Measurements from ENCODE around the gene ZFP91. TPM values are rescaled to one million over a fixed set of nuclear protein-coding genes. Genes with fewer than 3 reads are reported as not detected.

Gene ZFP91
- total and polyA plus RNA-seq, 9 of the 15 experiments (the other 6 are each of a cell fraction or from before 2014, with no cell fraction given): 17.6 to 58.3 (median 34.0) TPM

DNA sequence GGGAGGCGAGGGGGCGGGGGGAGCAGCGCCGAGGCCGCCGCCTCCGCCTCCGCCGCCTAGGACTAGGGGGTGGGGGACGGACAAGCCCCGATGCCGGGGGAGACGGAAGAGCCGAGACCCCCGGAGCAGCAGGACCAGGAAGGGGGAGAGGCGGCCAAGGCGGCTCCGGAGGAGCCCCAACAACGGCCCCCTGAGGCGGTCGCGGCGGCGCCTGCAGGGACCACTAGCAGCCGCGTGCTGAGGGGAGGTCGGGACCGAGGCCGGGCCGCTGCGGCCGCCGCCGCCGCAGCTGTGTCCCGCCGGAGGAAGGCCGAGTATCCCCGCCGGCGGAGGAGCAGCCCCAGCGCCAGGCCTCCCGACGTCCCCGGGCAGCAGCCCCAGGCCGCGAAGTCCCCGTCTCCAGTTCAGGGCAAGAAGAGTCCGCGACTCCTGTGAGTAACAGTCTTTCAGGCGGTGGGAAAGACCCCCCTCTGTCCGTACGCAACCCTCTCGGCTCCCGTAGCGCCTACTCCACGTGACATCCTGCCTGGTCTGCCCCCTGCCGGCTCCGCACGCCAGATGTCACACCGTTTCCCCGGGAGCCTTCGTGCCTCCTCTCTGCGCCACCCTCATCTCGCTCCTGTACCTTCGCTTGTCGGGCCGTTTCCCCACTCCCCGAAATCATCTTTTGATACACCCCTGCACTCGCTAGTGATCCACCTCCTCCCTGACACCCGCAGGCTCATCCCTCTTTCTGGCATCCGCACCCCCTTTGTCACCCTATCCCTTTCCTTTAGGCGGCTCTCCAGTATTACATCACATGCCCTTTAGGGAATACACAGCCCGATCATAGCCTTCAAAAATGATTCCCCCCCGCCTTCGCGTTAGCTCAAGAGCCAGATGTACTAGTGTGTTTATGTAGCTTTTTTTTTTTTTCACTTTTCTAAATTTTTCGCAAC lies 598 bp downstream of the ZFP91 start (continued):
- TF ChIP-seq, protein P1, sequence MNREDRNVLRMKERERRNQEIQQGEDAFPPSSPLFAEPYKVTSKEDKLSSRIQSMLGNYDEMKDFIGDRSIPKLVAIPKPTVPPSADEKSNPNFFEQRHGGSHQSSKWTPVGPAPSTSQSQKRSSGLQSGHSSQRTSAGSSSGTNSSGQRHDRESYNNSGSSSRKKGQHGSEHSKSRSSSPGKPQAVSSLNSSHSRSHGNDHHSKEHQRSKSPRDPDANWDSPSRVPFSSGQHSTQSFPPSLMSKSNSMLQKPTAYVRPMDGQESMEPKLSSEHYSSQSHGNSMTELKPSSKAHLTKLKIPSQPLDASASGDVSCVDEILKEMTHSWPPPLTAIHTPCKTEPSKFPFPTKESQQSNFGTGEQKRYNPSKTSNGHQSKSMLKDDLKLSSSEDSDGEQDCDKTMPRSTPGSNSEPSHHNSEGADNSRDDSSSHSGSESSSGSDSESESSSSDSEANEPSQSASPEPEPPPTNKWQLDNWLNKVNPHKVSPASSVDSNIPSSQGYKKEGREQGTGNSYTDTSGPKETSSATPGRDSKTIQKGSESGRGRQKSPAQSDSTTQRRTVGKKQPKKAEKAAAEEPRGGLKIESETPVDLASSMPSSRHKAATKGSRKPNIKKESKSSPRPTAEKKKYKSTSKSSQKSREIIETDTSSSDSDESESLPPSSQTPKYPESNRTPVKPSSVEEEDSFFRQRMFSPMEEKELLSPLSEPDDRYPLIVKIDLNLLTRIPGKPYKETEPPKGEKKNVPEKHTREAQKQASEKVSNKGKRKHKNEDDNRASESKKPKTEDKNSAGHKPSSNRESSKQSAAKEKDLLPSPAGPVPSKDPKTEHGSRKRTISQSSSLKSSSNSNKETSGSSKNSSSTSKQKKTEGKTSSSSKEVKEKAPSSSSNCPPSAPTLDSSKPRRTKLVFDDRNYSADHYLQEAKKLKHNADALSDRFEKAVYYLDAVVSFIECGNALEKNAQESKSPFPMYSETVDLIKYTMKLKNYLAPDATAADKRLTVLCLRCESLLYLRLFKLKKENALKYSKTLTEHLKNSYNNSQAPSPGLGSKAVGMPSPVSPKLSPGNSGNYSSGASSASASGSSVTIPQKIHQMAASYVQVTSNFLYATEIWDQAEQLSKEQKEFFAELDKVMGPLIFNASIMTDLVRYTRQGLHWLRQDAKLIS (CRISPR knock-in tag; IDR thresholded peaks at IDR 0.05): peak; percentile 92
- TF ChIP-seq, protein P2, sequence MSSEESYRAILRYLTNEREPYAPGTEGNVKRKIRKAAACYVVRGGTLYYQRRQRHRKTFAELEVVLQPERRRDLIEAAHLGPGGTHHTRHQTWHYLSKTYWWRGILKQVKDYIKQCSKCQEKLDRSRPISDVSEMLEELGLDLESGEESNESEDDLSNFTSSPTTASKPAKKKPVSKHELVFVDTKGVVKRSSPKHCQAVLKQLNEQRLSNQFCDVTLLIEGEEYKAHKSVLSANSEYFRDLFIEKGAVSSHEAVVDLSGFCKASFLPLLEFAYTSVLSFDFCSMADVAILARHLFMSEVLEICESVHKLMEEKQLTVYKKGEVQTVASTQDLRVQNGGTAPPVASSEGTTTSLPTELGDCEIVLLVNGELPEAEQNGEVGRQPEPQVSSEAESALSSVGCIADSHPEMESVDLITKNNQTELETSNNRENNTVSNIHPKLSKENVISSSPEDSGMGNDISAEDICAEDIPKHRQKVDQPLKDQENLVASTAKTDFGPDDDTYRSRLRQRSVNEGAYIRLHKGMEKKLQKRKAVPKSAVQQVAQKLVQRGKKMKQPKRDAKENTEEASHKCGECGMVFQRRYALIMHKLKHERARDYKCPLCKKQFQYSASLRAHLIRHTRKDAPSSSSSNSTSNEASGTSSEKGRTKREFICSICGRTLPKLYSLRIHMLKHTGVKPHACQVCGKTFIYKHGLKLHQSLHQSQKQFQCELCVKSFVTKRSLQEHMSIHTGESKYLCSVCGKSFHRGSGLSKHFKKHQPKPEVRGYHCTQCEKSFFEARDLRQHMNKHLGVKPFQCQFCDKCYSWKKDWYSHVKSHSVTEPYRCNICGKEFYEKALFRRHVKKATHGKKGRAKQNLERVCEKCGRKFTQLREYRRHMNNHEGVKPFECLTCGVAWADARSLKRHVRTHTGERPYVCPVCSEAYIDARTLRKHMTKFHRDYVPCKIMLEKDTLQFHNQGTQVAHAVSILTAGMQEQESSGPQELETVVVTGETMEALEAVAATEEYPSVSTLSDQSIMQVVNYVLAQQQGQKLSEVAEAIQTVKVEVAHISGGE (CRISPR knock-in tag; IDR thresholded peaks at IDR 0.05): peak in 1 of 3 experiments; percentile 65; a peak in 1 of 6 replicates
- TF ChIP-seq TGIF2 (CRISPR knock-in tag; IDR thresholded peaks at IDR 0.05): peak; percentile 72; the same call in 1 of the 2 replicates
- no peak for TF ChIP-seq DDX20 (tag; IDR thresholded peaks at IDR 0.05; ENCODE audit: low read depth)
- no peak for TF ChIP-seq SMAD3 (CRISPR knock-in tag; conservative IDR thresholded peaks at IDR 0.05)
- TF ChIP-seq, protein P3, sequence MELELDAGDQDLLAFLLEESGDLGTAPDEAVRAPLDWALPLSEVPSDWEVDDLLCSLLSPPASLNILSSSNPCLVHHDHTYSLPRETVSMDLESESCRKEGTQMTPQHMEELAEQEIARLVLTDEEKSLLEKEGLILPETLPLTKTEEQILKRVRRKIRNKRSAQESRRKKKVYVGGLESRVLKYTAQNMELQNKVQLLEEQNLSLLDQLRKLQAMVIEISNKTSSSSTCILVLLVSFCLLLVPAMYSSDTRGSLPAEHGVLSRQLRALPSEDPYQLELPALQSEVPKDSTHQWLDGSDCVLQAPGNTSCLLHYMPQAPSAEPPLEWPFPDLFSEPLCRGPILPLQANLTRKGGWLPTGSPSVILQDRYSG (tag; conservative IDR thresholded peaks at IDR 0.05; ENCODE audit: low read depth): no peak
- TF ChIP-seq L3MBTL2 (IDR thresholded peaks at IDR 0.05): peak; percentile 92
- peak; percentile 33; the same call in 1 of the 2 replicates for TF ChIP-seq ZNF431 (CRISPR knock-in tag; IDR thresholded peaks at IDR 0.05)
- TF ChIP-seq ZNF444 (CRISPR knock-in tag; IDR thresholded peaks at IDR 0.05): no peak
- no peak for TF ChIP-seq STAT5A (IDR thresholded peaks at IDR 0.05; ENCODE audit: borderline replicate concordance, low read length)
- no peak for TF ChIP-seq BACH1 (tag; IDR thresholded peaks at IDR 0.05)
- peak; percentile 54; the same call in 1 of the 2 replicates for TF ChIP-seq NFATC3 (IDR thresholded peaks at IDR 0.05)
- no peak for TF ChIP-seq TFAM (CRISPR knock-in tag; conservative IDR thresholded peaks at IDR 0.05)
- TF ChIP-seq PRPF4 (IDR thresholded peaks at IDR 0.05; ENCODE audit: insufficient read depth, low read depth, low read length, poor library complexity, severe bottlenecking): peak; percentile 6
- TF ChIP-seq SMC3 (conservative IDR thresholded peaks at IDR 0.05; ENCODE audit: insufficient read depth, low read depth, low read length): no peak

All from K562 (cell line).